ENCODE data around the gene KCNC4.

DNA sequence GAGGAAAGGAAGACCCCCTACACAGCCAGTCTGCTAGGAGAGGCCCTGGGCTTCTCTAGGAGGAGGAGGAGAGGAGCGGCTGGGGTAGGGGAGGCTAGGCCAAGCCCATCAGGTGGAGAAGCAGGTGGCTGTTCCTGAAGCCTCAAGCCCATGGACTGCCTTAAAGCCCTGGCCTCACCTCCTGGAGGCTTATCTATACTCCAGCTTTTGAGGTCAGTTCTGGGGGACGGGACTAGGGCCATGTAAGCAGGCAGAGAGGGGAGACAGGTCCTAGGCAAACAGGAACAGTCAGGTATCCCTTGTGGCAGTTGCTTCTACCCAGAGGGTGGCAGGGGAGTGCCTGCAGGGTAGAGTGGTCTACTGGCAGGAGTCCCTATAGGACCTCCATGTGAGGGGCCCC is 40.6 kb downstream of the KCNC4 start:
- no peak for TF ChIP-seq EZH2 (conservative IDR thresholded peaks at IDR 0.05; ENCODE audit: low read depth, low read length)
- TF ChIP-seq ZZZ3 (CRISPR knock-in tag; IDR thresholded peaks at IDR 0.05; ENCODE audit: borderline replicate concordance), result no peak
- no peak for TF ChIP-seq TAF1 (CRISPR knock-in tag; IDR thresholded peaks at IDR 0.05)
- TF ChIP-seq KDM5A (IDR thresholded peaks at IDR 0.05; ENCODE audit: borderline replicate concordance, low read length), result no peak
- TF ChIP-seq ZFP36 (IDR thresholded peaks at IDR 0.05; ENCODE audit: borderline replicate concordance, low read depth, low read length, partially characterized antibody), result no peak
- TF ChIP-seq ZNF790 (CRISPR knock-in tag; IDR thresholded peaks at IDR 0.05; ENCODE audit: borderline replicate concordance), result no peak
- no peak for TF ChIP-seq POLR2A (IDR thresholded peaks at IDR 0.05; ENCODE audit: insufficient read depth in 1 of 2, low read depth in 2 of 2, low read length in 2 of 2)
- TF ChIP-seq, protein P1, sequence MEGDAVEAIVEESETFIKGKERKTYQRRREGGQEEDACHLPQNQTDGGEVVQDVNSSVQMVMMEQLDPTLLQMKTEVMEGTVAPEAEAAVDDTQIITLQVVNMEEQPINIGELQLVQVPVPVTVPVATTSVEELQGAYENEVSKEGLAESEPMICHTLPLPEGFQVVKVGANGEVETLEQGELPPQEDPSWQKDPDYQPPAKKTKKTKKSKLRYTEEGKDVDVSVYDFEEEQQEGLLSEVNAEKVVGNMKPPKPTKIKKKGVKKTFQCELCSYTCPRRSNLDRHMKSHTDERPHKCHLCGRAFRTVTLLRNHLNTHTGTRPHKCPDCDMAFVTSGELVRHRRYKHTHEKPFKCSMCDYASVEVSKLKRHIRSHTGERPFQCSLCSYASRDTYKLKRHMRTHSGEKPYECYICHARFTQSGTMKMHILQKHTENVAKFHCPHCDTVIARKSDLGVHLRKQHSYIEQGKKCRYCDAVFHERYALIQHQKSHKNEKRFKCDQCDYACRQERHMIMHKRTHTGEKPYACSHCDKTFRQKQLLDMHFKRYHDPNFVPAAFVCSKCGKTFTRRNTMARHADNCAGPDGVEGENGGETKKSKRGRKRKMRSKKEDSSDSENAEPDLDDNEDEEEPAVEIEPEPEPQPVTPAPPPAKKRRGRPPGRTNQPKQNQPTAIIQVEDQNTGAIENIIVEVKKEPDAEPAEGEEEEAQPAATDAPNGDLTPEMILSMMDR (CRISPR knock-in tag; IDR thresholded peaks at IDR 0.05), result no peak
- TF ChIP-seq, protein P2, sequence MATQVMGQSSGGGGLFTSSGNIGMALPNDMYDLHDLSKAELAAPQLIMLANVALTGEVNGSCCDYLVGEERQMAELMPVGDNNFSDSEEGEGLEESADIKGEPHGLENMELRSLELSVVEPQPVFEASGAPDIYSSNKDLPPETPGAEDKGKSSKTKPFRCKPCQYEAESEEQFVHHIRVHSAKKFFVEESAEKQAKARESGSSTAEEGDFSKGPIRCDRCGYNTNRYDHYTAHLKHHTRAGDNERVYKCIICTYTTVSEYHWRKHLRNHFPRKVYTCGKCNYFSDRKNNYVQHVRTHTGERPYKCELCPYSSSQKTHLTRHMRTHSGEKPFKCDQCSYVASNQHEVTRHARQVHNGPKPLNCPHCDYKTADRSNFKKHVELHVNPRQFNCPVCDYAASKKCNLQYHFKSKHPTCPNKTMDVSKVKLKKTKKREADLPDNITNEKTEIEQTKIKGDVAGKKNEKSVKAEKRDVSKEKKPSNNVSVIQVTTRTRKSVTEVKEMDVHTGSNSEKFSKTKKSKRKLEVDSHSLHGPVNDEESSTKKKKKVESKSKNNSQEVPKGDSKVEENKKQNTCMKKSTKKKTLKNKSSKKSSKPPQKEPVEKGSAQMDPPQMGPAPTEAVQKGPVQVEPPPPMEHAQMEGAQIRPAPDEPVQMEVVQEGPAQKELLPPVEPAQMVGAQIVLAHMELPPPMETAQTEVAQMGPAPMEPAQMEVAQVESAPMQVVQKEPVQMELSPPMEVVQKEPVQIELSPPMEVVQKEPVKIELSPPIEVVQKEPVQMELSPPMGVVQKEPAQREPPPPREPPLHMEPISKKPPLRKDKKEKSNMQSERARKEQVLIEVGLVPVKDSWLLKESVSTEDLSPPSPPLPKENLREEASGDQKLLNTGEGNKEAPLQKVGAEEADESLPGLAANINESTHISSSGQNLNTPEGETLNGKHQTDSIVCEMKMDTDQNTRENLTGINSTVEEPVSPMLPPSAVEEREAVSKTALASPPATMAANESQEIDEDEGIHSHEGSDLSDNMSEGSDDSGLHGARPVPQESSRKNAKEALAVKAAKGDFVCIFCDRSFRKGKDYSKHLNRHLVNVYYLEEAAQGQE (IDR thresholded peaks at IDR 0.05; ENCODE audit: borderline replicate concordance in 1 of 2, low read depth in 1 of 2, low read length in 2 of 2), result no peak
- TF ChIP-seq SUZ12 (IDR thresholded peaks at IDR 0.05; ENCODE audit: low read depth, low read length), result no peak
